GM12878 (cell line): ENCODE measurements around the gene GTPBP4.

Experiments
- CBX3 ChIP-seq: fragments of 200-600 bp; sonication (generic); IDR thresholded peaks from 2 replicates; pipeline ENCODE4 v1.6.1; 2016; ENCODE audit warnings: low read depth, borderline replicate concordance
- CHD2 ChIP-seq: IDR thresholded peaks from 2 replicates; pipeline ENCODE4 v1.6.1; 2011; ENCODE audit warnings: low read depth, low read length, improper control_type of control experiment, borderline replicate concordance
- CTCF ChIP-seq, 3 experiments: IDR thresholded peaks in 2 of 3; conservative IDR thresholded peaks in 1 of 3; 2 replicates each; pipeline ENCODE4 v1.5.1; 2011; ENCODE audit warnings: low read depth in 3 of 3, low read length in 3 of 3, mild to moderate bottlenecking in 3 of 3, control low read depth in 2 of 3, moderate library complexity in 2 of 3, inconsistent platforms in 1 of 3, mixed read lengths in 1 of 3; ENCODE audit not compliant: control insufficient read depth in 2 of 3, insufficient read depth in 1 of 3; ENCODE audit errors: extremely low read depth in 1 of 3
- FOS ChIP-seq: IDR thresholded peaks from 3 replicates; pipeline ENCODE4 v1.6.1; 2011; ENCODE audit warnings: borderline replicate concordance; ENCODE audit not compliant: insufficient read length; ENCODE audit errors: extremely low read depth
- PAX5 ChIP-seq: IDR thresholded peaks from 2 replicates; pipeline ENCODE4 v1.6.1; 2011; ENCODE audit warnings: low read depth, low read length, borderline replicate concordance
- POLR2A ChIP-seq: IDR thresholded peaks from 2 replicates; pipeline ENCODE4 v1.6.1; 2011; ENCODE audit warnings: low read depth, mild to moderate bottlenecking, low read length
- POLR2AphosphoS5 ChIP-seq: IDR thresholded peaks from 2 replicates; pipeline ENCODE4 v1.6.1; 2011; ENCODE audit warnings: mild to moderate bottlenecking, low read length, inconsistent platforms
- RAD21 ChIP-seq: IDR thresholded peaks from 2 replicates; pipeline ENCODE4 v1.6.1; 2011; ENCODE audit warnings: mild to moderate bottlenecking, low read depth, low read length, moderate library complexity; ENCODE audit not compliant: insufficient read depth

GRCh38 chr10:1020958-1021357, 32.7 kb downstream of the GTPBP4 start:
- TF ChIP-seq POLR2AphosphoS5: no peak
- no peak for TF ChIP-seq RAD21
- no peak for TF ChIP-seq CTCF (IDR thresholded peaks at IDR 0.05 in 2 of 3, conservative IDR thresholded peaks at IDR 0.05 in 1 of 3; ENCODE audit: control insufficient read depth in 2 of 3, extremely low read depth in 1 of 3, insufficient read depth in 1 of 3, low read depth in 3 of 3, low read length in 3 of 3)
- no peak for TF ChIP-seq POLR2A
- no peak for TF ChIP-seq PAX5
- TF ChIP-seq CHD2: no peak
- no peak for TF ChIP-seq CBX3
- TF ChIP-seq FOS: no peak
